ENCODE measurements around the gene GAB2.
"Not testable (repeated sequence)": the region's sequence is repeated elsewhere in the genome, so short reads cannot be mapped to it uniquely, and the experiment has no call there.

GAB2 gene

GRCh38 chr11:78237293-78238046 lies 180.2 kb downstream of the GAB2 start:
- no peak for DNase-seq

GRCh38 chr11:78234006-78234405 lies 183.6 kb downstream of the GAB2 start:
- DNase-seq: no peak

GRCh38 chr11:78233046-78233445 lies 184.6 kb downstream of the GAB2 start:
- DNase-seq: not testable (repeated sequence)

GRCh38 chr11:78231962-78232501 lies 185.6 kb downstream of the GAB2 start:
- DNase-seq: peak; percentile 91

GRCh38 chr11:78230161-78230877 lies 187.3 kb downstream of the GAB2 start:
- DNase-seq: peak; percentile 96

- DNase-seq: peak; percentile 72
Observed at GRCh38 chr11:78229106-78229505, 188.5 kb downstream of the GAB2 start.

- peak; percentile 98 for DNase-seq
Observed at GRCh38 chr11:78228467-78228866, 189.2 kb downstream of the GAB2 start.

GRCh38 chr11:78227921-78228320 lies 189.7 kb downstream of the GAB2 start:
- no peak for DNase-seq

- no peak for DNase-seq
Observed at GRCh38 chr11:78226684-78227680, 190.6 kb downstream of the GAB2 start.

- no peak for DNase-seq
Observed at GRCh38 chr11:78224906-78225420, 192.7 kb downstream of the GAB2 start.

- no peak for DNase-seq
Observed at GRCh38 chr11:78224506-78224905, 193.1 kb downstream of the GAB2 start.

- DNase-seq: no peak
Observed at GRCh38 chr11:78223320-78223954, 194.2 kb downstream of the GAB2 start.

- not testable (repeated sequence) for DNase-seq
Observed at GRCh38 chr11:78222726-78223125, 194.9 kb downstream of the GAB2 start.

- no peak for DNase-seq
Observed at GRCh38 chr11:78221396-78222315, 196.0 kb downstream of the GAB2 start.

- DNase-seq: no peak
Observed at GRCh38 chr11:78220218-78221157, 197.1 kb downstream of the GAB2 start.

- DNase-seq: no peak
Observed at GRCh38 chr11:78219493-78220217, 198.0 kb downstream of the GAB2 start.

- DNase-seq: no peak
Observed at GRCh38 chr11:78218707-78219492, 198.7 kb downstream of the GAB2 start.

Data from OCI-M1 (cell line).